ENCODE measurements around the gene ASB12.

- TF ChIP-seq CTCF (IDR thresholded peaks at IDR 0.05) (no peak), POLR2A (IDR thresholded peaks at IDR 0.05) (no peak)
Measured at GRCh38 chrX:64187762-64188150, 42.7 kb downstream of the ASB12 start.

All from suprapubic skin (tissue), 3 donors.